SK-N-SH (cell line): ENCODE results near the gene DPP4. TPM values are rescaled to one million over a fixed set of nuclear protein-coding genes. Genes with fewer than 3 reads are reported as not detected.

Experiments used
- CTCF ChIA-PET: fragments of 300-600, 350-600 bp; formaldehyde crosslinking; extraction: SDS; loops from one replicate; lab custom pipeline; 2021; lab: Yijun Ruan, JAX
- POLR2A ChIA-PET: fragments of 350-600 bp; sonication (Branson Sonifier 250); formaldehyde crosslinking; extraction: SDS; loops from one replicate; lab custom pipeline; 2020; ENCODE audit warnings: antibody characterized with exemption, inconsistent platforms; lab: Yijun Ruan, JAX
- DNase-seq: peaks from one replicate; pipeline ENCODE4 v3.0.0; 2012
- H2AFZ ChIP-seq: fragments of 200-600 bp; sonication (generic); 2 replicates; pipeline ENCODE4 v1.8.1; 2016; ENCODE audit warnings: antibody characterized with exemption, mild to moderate bottlenecking, low read depth
- H3F3A ChIP-seq: fragments of 200-600 bp; sonication (generic); replicated peaks from 2 replicates; pipeline ENCODE3; 2016; ENCODE audit warnings: antibody characterized with exemption, mild to moderate bottlenecking; ENCODE audit not compliant: insufficient read depth
- H3K27ac ChIP-seq, 2 experiments: fragments of 200-500 bp in 1 of 2; fragments of 200-600 bp in 1 of 2; sonication (Bioruptor generic) in 1 of 2; sonication (generic), shearing (Covaris generic) in 1 of 2; 2 replicates each; pipeline versions ENCODE4 v1.5.1 to v1.6.1; 2014 to 2016; ENCODE audit warnings: low read depth in 2 of 2, inconsistent platforms in 1 of 2, low read length in 1 of 2, mild to moderate bottlenecking in 1 of 2, mixed read lengths in 1 of 2
- H3K27me3 ChIP-seq: fragments of 200-600 bp; sonication (generic), shearing (Covaris generic); 2 replicates; pipeline ENCODE4 v1.6.1; 2016; ENCODE audit warnings: mixed run types; ENCODE audit not compliant: insufficient read depth
- H3K36me3 ChIP-seq, 2 experiments: fragments of 200-500 bp in 1 of 2; fragments of 200-600 bp in 1 of 2; sonication (Bioruptor generic) in 1 of 2; sonication (generic) in 1 of 2; replicated peaks in 1 of 2; 2 replicates each; pipeline versions ENCODE3 to v1.5.1; 2014 to 2016; ENCODE audit warnings: low read length in 1 of 2, mild to moderate bottlenecking in 1 of 2; ENCODE audit not compliant: insufficient read depth in 2 of 2, control insufficient read depth in 1 of 2
- H3K4me1 ChIP-seq, 2 experiments: fragments of 200-500 bp in 1 of 2; fragments of 200-600 bp in 1 of 2; sonication (Bioruptor generic) in 1 of 2; sonication (generic), shearing (Covaris generic) in 1 of 2; 2 replicates each; pipeline versions ENCODE4 v1.5.1 to v1.6.1; 2014 to 2016; ENCODE audit warnings: low read depth in 1 of 2, low read length in 1 of 2, mixed run types in 1 of 2; ENCODE audit not compliant: insufficient read depth in 2 of 2, control insufficient read depth in 1 of 2
- H3K4me2 ChIP-seq: fragments of 200-600 bp; sonication (generic), shearing (Covaris generic); 2 replicates; pipeline ENCODE4 v1.6.1; 2017; ENCODE audit warnings: mixed run types
- H3K4me3 ChIP-seq, 2 experiments: fragments of 200-500 bp in 1 of 2; fragments of 200-600 bp in 1 of 2; sonication (Bioruptor generic) in 1 of 2; sonication (generic), shearing (Covaris generic) in 1 of 2; 2 replicates each; pipeline versions ENCODE4 v1.5.1 to v1.8.1; 2014 to 2016; ENCODE audit warnings: low read depth in 2 of 2, inconsistent platforms in 1 of 2, low read length in 1 of 2, mild to moderate bottlenecking in 1 of 2, mixed read lengths in 1 of 2, moderate library complexity in 1 of 2
- H3K79me2 ChIP-seq: fragments of 200-600 bp; sonication (generic); 2 replicates; pipeline ENCODE4 v1.8.1; 2017; ENCODE audit warnings: mild to moderate bottlenecking; ENCODE audit not compliant: insufficient read depth
- H3K9ac ChIP-seq: fragments of 200-600 bp; sonication (generic); 2 replicates; pipeline ENCODE4 v1.6.1; 2017; ENCODE audit warnings: mixed run types
- H3K9me2 ChIP-seq: fragments of 200-600 bp; sonication (generic); 2 replicates; pipeline ENCODE4 v1.6.1; 2017; ENCODE audit warnings: mixed run types
- H3K9me3 ChIP-seq: fragments of 200-600 bp; sonication (generic); 2 replicates; pipeline ENCODE4 v1.6.1; 2017; ENCODE audit warnings: mixed run types, mild to moderate bottlenecking, moderate library complexity
- H4K20me1 ChIP-seq: fragments of 200-600 bp; sonication (generic); 2 replicates; pipeline ENCODE4 v1.6.1; 2017; ENCODE audit warnings: mild to moderate bottlenecking, mixed run types; ENCODE audit not compliant: insufficient read depth
- CTCF ChIP-seq: fragments of 200-600 bp; sonication (generic); IDR thresholded peaks from 2 replicates; pipeline ENCODE4 v1.6.1; 2017; ENCODE audit warnings: antibody characterized with exemption, mild to moderate bottlenecking, moderate library complexity
- ELF1 ChIP-seq: IDR thresholded peaks from 2 replicates; pipeline ENCODE4 v1.4.0; 2012
- EP300 ChIP-seq, 2 experiments: IDR thresholded peaks; 2 replicates each; pipeline versions ENCODE4 v1.4.0 to v1.6.1; 2012; ENCODE audit warnings: borderline replicate concordance in 1 of 2, low read depth in 1 of 2, low read length in 1 of 2
- FOSL2 ChIP-seq: IDR thresholded peaks from 2 replicates; pipeline ENCODE4 v1.4.0; 2012; ENCODE audit warnings: low read depth, mild to moderate bottlenecking, moderate library complexity, borderline replicate concordance
- GABPA ChIP-seq: IDR thresholded peaks from 2 replicates; pipeline ENCODE4 v1.4.0; 2012; ENCODE audit warnings: low read depth, mild to moderate bottlenecking
- IRF3 ChIP-seq: fragments of 150-350 bp; IDR thresholded peaks from 2 replicates; pipeline ENCODE4 v1.6.1; 2016; ENCODE audit warnings: mild to moderate bottlenecking, low read depth, low read length
- JUND ChIP-seq: IDR thresholded peaks from 2 replicates; pipeline ENCODE4 v1.4.0; 2012
- MAX ChIP-seq: IDR thresholded peaks from 2 replicates; pipeline ENCODE4 v1.4.0; 2012; ENCODE audit warnings: low read depth
- MEF2A ChIP-seq: IDR thresholded peaks from 2 replicates; pipeline ENCODE4 v1.4.0; 2012; ENCODE audit warnings: low read depth, borderline replicate concordance
- NFIC ChIP-seq: IDR thresholded peaks from 2 replicates; pipeline ENCODE4 v1.4.0; 2012; ENCODE audit warnings: borderline replicate concordance
- PBX3 ChIP-seq: IDR thresholded peaks from 2 replicates; pipeline ENCODE4; 2012
- RFX5 ChIP-seq: IDR thresholded peaks from 2 replicates; pipeline ENCODE4 v1.6.1; 2012; ENCODE audit warnings: mild to moderate bottlenecking, improper control_type of control experiment, low read length
- TCF12 ChIP-seq: IDR thresholded peaks from 2 replicates; pipeline ENCODE4 v1.4.0; 2012
- YY1 ChIP-seq: IDR thresholded peaks from 2 replicates; pipeline ENCODE4 v1.4.0; 2012; ENCODE audit warnings: low read depth, mild to moderate bottlenecking
- WGBS: methylation state at CpG from one replicate; pipeline ENCODE4 v1.1.6; 2017; ENCODE audit warnings: low lambda C conversion rate; 5-methylcytosine and 5-hydroxymethylcytosine counted together
- polyA plus RNA-seq, 3 experiments: library from polyadenylated mRNA; depleted of rRNA; stranded (reverse); fragments of >200 nt; gene quantifications; 2 replicates each; pipeline ENCODE4 v1.2.3, GENCODE V29; 2012

The DPP4 gene
- polyA plus RNA-seq, 1 of the 3 experiments (the other 2 are of a cell fraction), result 5.0 TPM

- Histone ChIP-seq H3K36me3 (no peaks in the 10 kb centered on the region), H3K79me2 (no peaks in the 10 kb centered on the region), H3K27me3 (no peaks in the 10 kb centered on the region), H4K20me1 (no peaks in the 10 kb centered on the region), H3K4me3 (no peak overlapping the region), H3K9ac (peak overlapping the region; percentile 24; the same call in 1 of the 2 replicates), H2AFZ (peak overlapping the region; percentile 74; the same call in 1 of the 2 replicates), H3K9me2 (no peaks in the 10 kb centered on the region), H3K9me3 (no peaks in the 10 kb centered on the region), H3F3A (peaks cover 43% of the 10 kb centered on the region), H3K4me2 (peak overlapping the region; percentile 61; the same call in 1 of the 2 replicates), H3K27ac (peak overlapping the region in 1 of 2 experiments; percentile 82; a peak in 2 of 4 replicates), H3K4me1 (peaks cover 0 to 36% of the 10 kb centered on the region in 2 experiments; a peak in 2 of 4 replicates)
- TF ChIP-seq FOSL2, result peak; percentile 79
- peak; percentile 48 for TF ChIP-seq CTCF
- peak; percentile 47; the same call in 1 of the 2 replicates for TF ChIP-seq MAX
- TF ChIP-seq NFIC, result peak; percentile 20; the same call in 1 of the 2 replicates
- TF ChIP-seq RFX5, result no peak
- TF ChIP-seq TCF12, result peak; percentile 54
- TF ChIP-seq YY1, result peak; percentile 59; the same call in 1 of the 2 replicates
- 0 out of 2 replicates have a peak, but pooled peaks have one; percentile 26 for TF ChIP-seq PBX3
- peak in 1 of 2 experiments; percentile 68; a peak in 2 of 4 replicates for TF ChIP-seq EP300 (IDR thresholded peaks at IDR 0.05; ENCODE audit: borderline replicate concordance in 1 of 2, low read depth in 1 of 2, low read length in 1 of 2)
- no peak for TF ChIP-seq GABPA
- peak; percentile 85 for TF ChIP-seq JUND
- no peak for TF ChIP-seq MEF2A
- DNase-seq, result no peak
- CTCF ChIA-PET, result no interaction called here
- 66% methylated on average over 7 of the region's 7 CpGs for WGBS
- POLR2A ChIA-PET, result no interaction called here
Measured at GRCh38 chr2:162091325-162092007, 17.5 kb upstream of the DPP4 start.

- Histone ChIP-seq H3K27me3 (no peaks in the 10 kb centered on the region), H3K4me1 (peaks cover 0 to 44% of the 10 kb centered on the region in 2 experiments; a peak in 2 of 4 replicates), H3K79me2 (no peaks in the 10 kb centered on the region), H3K9me3 (no peaks in the 10 kb centered on the region), H3K4me3 (no peak overlapping the region), H3K36me3 (no peaks in the 10 kb centered on the region), H2AFZ (peak overlapping the region; percentile 6; the same call in 1 of the 2 replicates), H3K9me2 (no peaks in the 10 kb centered on the region), H3K9ac (no peak overlapping the region), H4K20me1 (no peaks in the 10 kb centered on the region), H3K27ac (peak overlapping the region in 1 of 2 experiments; percentile 82; a peak in 1 of 4 replicates), H3K4me2 (no peak overlapping the region), H3F3A (peaks cover 43% of the 10 kb centered on the region)
- WGBS, result 10% methylated on average over 1 of the region's 1 CpG
- CTCF ChIA-PET, result no interaction called here
- POLR2A ChIA-PET, result no interaction called here
- no peak for DNase-seq
- TF ChIP-seq JUND (peak; percentile 50), NFIC (peak; percentile 30; the same call in 1 of the 2 replicates), ELF1 (peak; percentile 39; the same call in 1 of the 2 replicates), YY1 (no peak), IRF3 (no peak), FOSL2 (peak; percentile 70)
Measured at GRCh38 chr2:162090109-162090508, 16.1 kb upstream of the DPP4 start.
